Measurements from ENCODE around the gene PRR35.
A peak's percentile ranks its signal among the peaks of the same experiment; 100 is the strongest.

The PRR35 gene

DNA sequence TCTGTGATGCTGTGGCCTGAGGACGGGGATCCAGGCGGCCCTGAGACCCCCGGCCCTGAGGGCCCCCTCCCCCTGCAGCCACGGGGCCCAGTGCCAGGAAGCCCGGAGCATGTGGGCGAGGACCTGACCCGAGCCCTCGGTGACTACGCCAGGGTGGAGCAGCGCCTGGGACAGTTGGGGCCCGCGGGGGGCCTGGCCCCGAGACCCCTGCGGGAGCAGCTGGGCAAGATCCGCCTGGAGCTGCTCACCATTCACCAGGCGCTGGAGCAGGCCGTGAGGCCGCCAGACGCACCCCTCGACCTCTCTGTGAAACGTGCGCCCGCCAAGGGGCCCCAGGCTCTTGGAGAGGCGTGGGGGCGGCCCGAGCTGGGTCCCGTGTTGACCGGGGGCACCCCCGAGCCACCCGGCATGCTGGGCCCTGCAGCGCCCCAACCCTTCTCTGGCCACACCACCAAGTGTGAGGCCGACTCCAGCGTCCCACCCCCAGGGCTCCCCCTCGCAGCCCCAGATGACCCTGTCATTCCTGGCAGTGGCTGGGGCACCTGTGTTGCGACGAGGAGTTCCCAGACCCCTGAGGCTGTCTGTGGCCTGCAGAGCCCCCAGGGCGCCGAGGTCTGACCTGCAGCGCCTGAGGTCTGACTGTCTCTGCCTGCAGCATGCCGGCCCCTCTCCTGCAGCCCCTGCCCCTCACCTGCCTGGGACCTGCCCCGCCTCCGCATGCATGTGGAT lies 4.7 kb downstream of the PRR35 start:
- DNase-seq (ENCODE audit: low spot score), result no peak
- TF ChIP-seq, protein P1, sequence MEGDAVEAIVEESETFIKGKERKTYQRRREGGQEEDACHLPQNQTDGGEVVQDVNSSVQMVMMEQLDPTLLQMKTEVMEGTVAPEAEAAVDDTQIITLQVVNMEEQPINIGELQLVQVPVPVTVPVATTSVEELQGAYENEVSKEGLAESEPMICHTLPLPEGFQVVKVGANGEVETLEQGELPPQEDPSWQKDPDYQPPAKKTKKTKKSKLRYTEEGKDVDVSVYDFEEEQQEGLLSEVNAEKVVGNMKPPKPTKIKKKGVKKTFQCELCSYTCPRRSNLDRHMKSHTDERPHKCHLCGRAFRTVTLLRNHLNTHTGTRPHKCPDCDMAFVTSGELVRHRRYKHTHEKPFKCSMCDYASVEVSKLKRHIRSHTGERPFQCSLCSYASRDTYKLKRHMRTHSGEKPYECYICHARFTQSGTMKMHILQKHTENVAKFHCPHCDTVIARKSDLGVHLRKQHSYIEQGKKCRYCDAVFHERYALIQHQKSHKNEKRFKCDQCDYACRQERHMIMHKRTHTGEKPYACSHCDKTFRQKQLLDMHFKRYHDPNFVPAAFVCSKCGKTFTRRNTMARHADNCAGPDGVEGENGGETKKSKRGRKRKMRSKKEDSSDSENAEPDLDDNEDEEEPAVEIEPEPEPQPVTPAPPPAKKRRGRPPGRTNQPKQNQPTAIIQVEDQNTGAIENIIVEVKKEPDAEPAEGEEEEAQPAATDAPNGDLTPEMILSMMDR (IDR thresholded peaks at IDR 0.05; ENCODE audit: extremely low read depth, missing control alignments), result no peak

DNA sequence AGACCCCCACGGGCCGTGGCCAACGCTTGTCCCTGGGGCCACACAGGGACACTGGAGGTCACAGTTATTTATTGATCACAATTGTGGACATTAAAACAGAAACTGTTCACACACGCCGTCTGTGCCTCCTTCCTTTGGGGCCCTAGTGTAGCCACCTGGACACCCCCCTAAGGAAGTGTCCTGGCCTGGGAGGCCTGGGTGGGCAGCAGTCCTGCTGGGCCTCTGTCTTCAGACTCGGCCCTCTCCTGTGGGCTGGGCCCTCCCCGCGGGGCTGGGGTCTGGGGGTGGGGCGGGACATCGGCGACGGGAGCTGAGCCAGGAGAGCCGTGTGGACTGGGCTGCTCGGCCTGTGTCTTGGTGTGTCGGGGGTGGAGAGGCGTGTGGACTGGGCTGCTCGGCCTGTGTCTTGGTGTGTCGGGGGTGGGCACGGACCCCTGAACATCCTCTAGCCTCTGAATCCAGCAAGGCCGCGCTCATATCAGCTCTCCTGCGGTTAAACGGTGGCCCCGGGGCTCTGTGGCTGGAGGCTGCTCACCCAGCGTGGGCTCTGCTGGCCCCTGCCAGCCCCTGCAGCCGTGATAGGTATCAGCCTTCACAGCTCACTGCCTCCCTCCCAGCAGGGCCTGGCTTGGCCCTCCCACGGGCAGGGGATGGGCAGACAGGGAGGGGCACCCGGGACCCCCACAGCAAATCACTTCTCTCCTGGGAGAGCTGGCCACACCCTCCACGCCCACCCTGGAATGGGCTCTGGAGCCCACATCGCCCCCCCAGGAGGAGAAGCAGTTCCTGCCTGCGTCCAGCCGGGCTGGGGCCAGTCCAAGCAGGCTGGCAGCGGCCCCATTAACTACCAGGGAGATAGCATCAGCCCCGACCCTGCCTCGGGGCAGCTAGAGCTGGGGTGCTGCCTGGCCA lies 5.5 kb downstream of the PRR35 start:
- TF ChIP-seq, protein P1 (IDR thresholded peaks at IDR 0.05; ENCODE audit: extremely low read depth, missing control alignments), result no peak
- no peak for DNase-seq (ENCODE audit: low spot score)

GRCh38 chr16:566475-567372 lies 6.5 kb downstream of the PRR35 start, which contains the start of gene NHLRC4:
TSS of gene NHLRC4 (plus strand) at chr16:567005. CDS start at chr16:568048, 1,043 bp downstream.
- peak; percentile 95 for DNase-seq (ENCODE audit: low spot score)
- TF ChIP-seq, protein P1 (IDR thresholded peaks at IDR 0.05; ENCODE audit: extremely low read depth, missing control alignments), result no peak

DNA sequence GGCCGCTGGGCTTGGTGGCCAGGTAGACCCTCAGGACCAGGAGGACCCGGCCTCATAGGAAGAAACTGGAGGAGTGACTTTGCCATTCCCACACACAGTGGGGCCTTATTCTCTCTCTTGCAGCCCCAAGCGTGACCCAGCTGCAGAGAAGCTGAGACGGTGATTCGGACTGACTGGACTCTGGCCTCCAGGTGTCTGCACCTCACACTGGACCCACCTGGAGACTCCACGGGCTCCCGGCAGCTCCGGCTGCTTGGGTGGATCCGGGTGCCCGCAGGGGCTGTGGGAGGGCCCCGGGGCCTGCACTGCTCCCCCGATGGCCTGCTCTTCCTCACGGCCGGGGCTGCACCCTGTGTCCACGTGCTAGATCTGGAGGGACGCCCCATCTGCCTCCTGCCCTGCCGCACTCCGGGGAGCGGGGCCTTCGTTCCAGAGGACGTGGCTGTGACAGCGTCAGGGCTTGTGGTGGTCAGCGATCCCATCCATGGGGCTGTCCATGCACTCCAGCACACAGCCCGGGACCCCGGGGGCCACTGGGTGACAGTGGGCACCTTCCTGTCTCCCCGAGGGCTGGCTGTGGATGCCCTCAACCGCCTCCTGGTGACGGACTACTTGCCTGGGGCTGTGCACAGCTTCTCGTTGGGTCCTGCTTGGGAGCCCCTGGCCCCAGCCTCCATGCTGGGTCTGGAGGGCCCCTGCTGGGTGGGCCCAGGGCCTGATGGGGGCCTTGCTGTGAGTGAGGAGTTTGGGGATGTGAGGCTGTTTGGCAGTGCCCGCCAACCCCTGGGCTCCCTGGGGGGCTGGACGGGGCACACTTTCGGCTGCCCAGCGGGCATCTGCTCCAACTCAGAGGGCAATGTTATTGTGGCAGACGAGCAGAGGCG lies 7.4 kb downstream of the PRR35 start:
- no peak for DNase-seq (ENCODE audit: low spot score)
- TF ChIP-seq, protein P1 (IDR thresholded peaks at IDR 0.05; ENCODE audit: extremely low read depth, missing control alignments), result no peak

DNA sequence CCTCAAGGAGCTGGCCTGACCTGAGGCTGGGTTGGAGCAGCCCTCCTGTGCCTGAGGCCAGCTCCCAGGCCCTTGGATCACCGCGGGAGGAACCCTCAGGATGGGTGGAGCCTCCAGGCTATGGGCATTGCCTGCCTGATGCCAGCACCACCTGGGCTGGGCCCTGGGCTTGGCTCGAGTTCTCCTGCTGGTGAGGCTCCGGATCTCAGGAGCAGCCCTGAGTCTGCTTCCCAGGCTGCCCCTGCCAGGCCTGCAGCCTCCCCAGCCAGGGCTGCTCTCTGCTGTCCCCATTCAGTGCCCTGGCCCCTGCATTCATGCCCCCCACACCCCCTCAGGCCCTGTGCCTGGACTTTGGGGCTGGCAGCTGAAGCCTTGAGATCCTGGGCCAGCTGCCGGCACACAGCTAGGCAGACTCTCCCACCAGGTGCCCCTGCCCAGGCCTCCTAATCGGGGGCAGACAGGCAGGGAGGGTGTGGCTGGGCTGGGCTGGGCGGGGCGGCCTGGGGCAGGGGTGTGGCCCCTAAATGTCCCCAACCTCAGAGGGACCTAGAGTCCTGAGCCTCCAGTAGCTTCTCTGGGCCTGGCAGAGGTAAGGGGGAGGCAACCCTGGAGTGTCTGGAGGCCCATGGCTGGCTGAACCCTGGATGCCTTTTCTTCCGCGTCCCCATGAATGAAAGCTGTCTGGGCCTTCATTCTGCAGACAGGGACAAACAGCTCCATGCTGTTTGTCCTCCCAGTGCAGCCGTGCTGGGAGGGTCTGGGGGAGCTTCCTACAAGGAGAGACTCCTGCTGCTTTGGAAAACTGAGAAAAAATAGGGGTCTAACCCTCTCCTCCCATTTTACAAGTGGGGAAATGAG lies 8.4 kb downstream of the PRR35 start:
- DNase-seq (ENCODE audit: low spot score), result no peak

More for the DNA sequence above, 8.4 kb downstream of the PRR35 start:
- TF ChIP-seq, protein P1 (IDR thresholded peaks at IDR 0.05; ENCODE audit: extremely low read depth, missing control alignments), result no peak

Data from GM20000 (cell line).